Measurements from ENCODE around the gene KCNK6. TPM values are rescaled to one million over a fixed set of nuclear protein-coding genes. Genes with fewer than 3 reads are reported as not detected.
A peak's percentile ranks its signal among the peaks of the same experiment; 100 is the strongest.

KCNK6 gene
- total RNA-seq, 1 experiment from 2014 or later = 18.3 TPM

- H3K4me1 Mint-ChIP-seq = 0 out of 2 replicates have a peak, but pooled peaks cover 4% of the 10 kb centered on the region
- POLR2A ChIA-PET = no interaction called here
- no peak for TF ChIP-seq ATF1 (CRISPR knock-in tag; IDR thresholded peaks at IDR 0.05)
- TF ChIP-seq ZBTB43 (CRISPR knock-in tag; IDR thresholded peaks at IDR 0.05) = no peak
- no peak for TF ChIP-seq RELA (CRISPR knock-in tag; IDR thresholded peaks at IDR 0.05; ENCODE audit: borderline replicate concordance)
- TF ChIP-seq AR (CRISPR knock-in tag; IDR thresholded peaks at IDR 0.05) = no peak
- no peak for TF ChIP-seq SOX15 (CRISPR knock-in tag; IDR thresholded peaks at IDR 0.05)
- no peak for TF ChIP-seq TEAD4 (CRISPR knock-in tag; IDR thresholded peaks at IDR 0.05)
- TF ChIP-seq ZMAT4 (CRISPR knock-in tag; IDR thresholded peaks at IDR 0.05) = no peak
- no peak for TF ChIP-seq NFATC4 (CRISPR knock-in tag; IDR thresholded peaks at IDR 0.05)
- TF ChIP-seq E2F5 (CRISPR knock-in tag; IDR thresholded peaks at IDR 0.05) = no peak
- no peak for TF ChIP-seq TCF7 (CRISPR knock-in tag; IDR thresholded peaks at IDR 0.05; ENCODE audit: low read depth)
- TF ChIP-seq E2F4 (CRISPR knock-in tag; IDR thresholded peaks at IDR 0.05; ENCODE audit: borderline replicate concordance, low read depth) = no peak
- no peak for TF ChIP-seq TP53 (CRISPR knock-in tag; IDR thresholded peaks at IDR 0.05)
- CTCF ChIA-PET = interaction anchor here (1.2 to 2.0 kb wide), 3 partner anchors 14 to 51 kb away, joined by 4 to 6 read pairs (median 5); no protein-coding TSS in a partner anchor
- H3K9me3 Mint-ChIP-seq = no peaks in the 10 kb centered on the region
- ATAC-seq = no peak
- peaks cover 39% of the 10 kb centered on the region for H3K36me3 Mint-ChIP-seq
- no peak overlapping the region for H3K27ac Mint-ChIP-seq
- H3K27me3 Mint-ChIP-seq (ENCODE audit: low read depth) = no peaks in the 10 kb centered on the region
- DNase-seq (ENCODE audit: low spot score) = no peak
- H3K4me3 Mint-ChIP-seq = no peak overlapping the region
Measured at GRCh38 chr19:38284422-38284821, 35.2 kb upstream of the KCNK6 start.

- Mint-ChIP-seq H3K4me1 (0 out of 2 replicates have a peak, but pooled peaks cover 4% of the 10 kb centered on the region), H3K36me3 (peaks cover 38% of the 10 kb centered on the region), H3K9me3 (no peaks in the 10 kb centered on the region), H3K4me3 (no peak overlapping the region), H3K27ac (peak overlapping the region; percentile 71; the same call in 1 of the 2 replicates), H3K27me3 (ENCODE audit: low read depth) (no peaks in the 10 kb centered on the region)
- DNase-seq (ENCODE audit: low spot score) (no peak), ATAC-seq (no peak)
- POLR2A ChIA-PET = no interaction called here
- TF ChIP-seq CBFB (CRISPR knock-in tag; IDR thresholded peaks at IDR 0.05; ENCODE audit: low read depth) (no peak), USF2 (CRISPR knock-in tag; IDR thresholded peaks at IDR 0.05) (no peak), KAT7 (CRISPR knock-in tag; IDR thresholded peaks at IDR 0.05; ENCODE audit: borderline replicate concordance) (no peak), ZNF423 (CRISPR knock-in tag; IDR thresholded peaks at IDR 0.05) (no peak), GABPB1 (CRISPR knock-in tag; IDR thresholded peaks at IDR 0.05) (no peak), MLX (CRISPR knock-in tag; IDR thresholded peaks at IDR 0.05) (no peak), E2F1 (CRISPR knock-in tag; IDR thresholded peaks at IDR 0.05) (no peak), IRF1 (CRISPR knock-in tag; IDR thresholded peaks at IDR 0.05) (no peak), ZNF138 (CRISPR knock-in tag; conservative IDR thresholded peaks at IDR 0.05) (no peak), JAZF1 (CRISPR knock-in tag; IDR thresholded peaks at IDR 0.05) (no peak), NFATC4 (CRISPR knock-in tag; IDR thresholded peaks at IDR 0.05) (no peak), SP1 (CRISPR knock-in tag; conservative IDR thresholded peaks at IDR 0.05) (no peak)
- CTCF ChIA-PET = interaction anchor here (1.2 to 2.0 kb wide), 3 partner anchors 21 to 52 kb away, joined by 3 to 6 read pairs (median 4); partner anchors contain the start of gene SPINT2
Measured at GRCh38 chr19:38285567-38285966, 34.1 kb upstream of the KCNK6 start.

Data from WTC11 (cell line).